G401 (cell line): ENCODE measurements around the gene HOTAIR. TPM values are rescaled to one million over a fixed set of nuclear protein-coding genes. Genes with fewer than 3 reads are reported as not detected.

Source experiments
- DNase-seq: peaks from one replicate; pipeline ENCODE4 v3.0.0-alpha.2; 2015; ENCODE audit warnings: low spot score
- in situ Hi-C: cut with HindIII; loops from 2 replicates; pipeline ENCODE4 v1.10.0; 2016; ENCODE audit warnings: low sequenced_read_pairs, mixed read lengths
- total RNA-seq: library from RNA; depleted of rRNA; stranded (reverse); fragments of >200 nt; shearing (Covaris generic); gene quantifications from 2 replicates; pipeline ENCODE4 v1.2.3, GENCODE V29; 2014

Gene HOTAIR
- total RNA-seq, 1 experiment from 2014 or later = 4.1 TPM

GRCh38 chr12:53980104-53980801 lies 5.5 kb upstream of the HOTAIR start:
- in situ Hi-C loops = no loop called here
- DNase-seq = no peak

DNA sequence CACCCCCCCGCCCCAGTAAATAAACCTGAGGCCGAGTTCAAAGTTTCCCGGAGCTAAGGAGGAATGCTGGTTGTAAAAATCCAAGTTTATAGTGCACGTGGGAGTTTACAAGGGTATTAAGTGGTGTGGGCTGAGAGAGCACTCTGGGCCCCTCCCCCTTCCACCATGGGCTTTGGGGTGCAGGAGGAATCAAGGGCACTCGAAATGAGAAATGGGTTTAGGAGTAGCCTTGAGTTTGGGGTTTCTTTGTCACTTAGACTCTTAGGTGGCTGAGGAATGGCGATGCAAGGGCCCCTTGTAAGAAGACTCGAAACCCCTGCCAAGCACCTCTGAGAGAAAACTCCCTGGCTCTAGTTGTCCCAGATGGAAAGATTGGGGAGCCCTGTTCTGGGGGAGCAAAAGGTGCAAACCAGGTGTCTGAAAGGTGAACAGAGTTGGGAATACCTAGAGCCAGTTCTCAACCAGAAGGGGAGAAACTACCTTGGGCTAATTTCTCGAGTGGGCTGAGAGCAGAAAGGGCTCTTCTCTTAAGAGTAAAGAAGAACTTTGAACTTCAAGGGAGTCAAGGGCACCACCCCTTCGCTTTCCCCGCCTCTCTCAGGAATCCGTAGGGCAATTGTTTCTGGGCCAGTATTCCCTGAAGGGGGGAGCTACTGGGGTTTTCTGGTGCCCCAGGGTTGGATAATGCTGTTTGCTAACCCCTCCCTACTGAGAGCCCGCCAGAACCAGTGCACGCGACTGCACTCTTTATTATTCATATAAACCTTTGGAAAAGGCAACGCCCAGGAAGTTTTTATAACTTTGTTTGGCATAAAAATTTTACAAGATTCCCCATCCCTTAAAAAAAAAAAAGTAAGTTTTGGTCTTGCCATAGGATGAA lies 4.0 kb upstream of the HOTAIR start:
- no peak for DNase-seq
- in situ Hi-C loops = no loop called here

DNA sequence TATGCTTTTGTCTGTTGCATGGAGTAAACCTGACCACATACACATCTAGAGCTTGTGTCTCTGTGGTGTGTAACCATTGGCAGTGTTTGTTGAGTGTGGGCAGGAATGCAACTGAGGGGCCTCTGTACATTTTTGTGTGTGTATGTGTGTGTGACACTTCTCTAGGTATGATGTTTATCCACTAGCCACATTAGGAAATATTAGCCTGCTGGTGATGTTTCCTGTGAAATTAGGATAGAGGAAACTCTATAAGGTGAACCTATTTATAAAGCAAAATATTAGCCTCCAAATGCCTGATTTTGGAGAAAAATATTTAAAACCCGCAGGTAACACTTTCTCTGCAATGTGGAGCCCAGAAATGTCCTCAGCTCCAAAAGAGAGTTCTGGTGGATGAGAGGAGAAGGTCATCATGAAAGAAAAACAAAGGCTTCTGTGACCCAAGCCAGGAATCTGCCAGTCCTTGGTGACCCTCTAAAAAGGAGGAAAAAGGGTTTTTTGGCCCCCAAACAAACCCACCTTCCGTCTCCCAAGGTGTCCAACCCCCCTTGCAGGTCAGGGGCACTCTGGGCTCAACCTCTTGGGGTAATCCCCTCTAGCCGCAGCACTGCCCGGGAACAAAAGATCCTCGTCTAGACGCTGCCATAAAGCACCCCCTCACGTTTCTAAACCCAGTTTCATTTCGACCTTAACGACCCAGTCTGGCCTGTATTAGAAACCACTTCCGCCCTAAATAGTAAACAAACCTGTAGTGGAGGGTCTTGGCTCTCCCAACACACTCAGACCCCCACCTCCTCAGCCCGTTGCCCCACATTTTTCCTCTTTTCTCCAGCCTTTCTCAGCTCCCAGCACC lies 3.1 kb upstream of the HOTAIR start:
- in situ Hi-C loops = no loop called here

GRCh38 chr12:53976823-53977595 lies 2.3 kb upstream of the HOTAIR start:
- no peak for DNase-seq
- in situ Hi-C loops = no loop called here

More for the DNA sequence above, 3.1 kb upstream of the HOTAIR start:
- no peak for DNase-seq

DNA sequence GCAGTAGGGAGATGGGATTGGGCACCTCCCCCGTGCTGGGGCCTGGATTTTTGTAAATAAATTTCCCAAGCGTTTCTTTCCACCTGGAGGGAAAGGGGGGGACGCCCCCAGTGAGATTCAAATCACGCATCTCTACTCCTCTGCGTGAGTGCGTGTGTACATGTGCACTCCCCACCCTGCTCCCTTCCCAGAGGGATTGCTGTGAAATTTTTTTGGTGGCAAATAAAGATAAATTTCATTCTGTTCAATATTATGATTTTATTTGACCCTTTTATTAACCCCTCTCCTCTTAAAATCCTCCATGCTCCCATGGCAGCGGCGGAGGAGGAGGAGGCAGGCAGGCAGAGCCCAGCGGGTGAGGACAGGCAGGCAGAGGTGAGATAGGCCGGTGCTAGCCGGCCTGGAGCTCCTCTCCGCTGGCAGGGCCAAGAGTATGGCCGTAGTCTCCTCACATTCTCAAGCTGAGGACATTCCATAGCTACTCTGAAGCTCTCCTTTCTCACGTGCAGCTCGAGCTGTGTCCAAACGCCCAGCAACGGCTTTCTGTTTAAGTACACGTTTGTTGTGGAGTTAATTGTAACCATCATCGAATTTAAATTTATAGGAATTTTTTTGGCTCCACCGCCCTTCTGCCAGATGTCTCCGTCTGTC lies 1.5 kb upstream of the HOTAIR start:
- DNase-seq = no peak
- in situ Hi-C loops = no loop called here

GRCh38 chr12:53975479-53976152 lies 862 bp upstream of the HOTAIR start:
- DNase-seq = no peak
- in situ Hi-C loops = no loop called here

GRCh38 chr12:53975064-53975471 lies 314 bp upstream of the HOTAIR start:
- in situ Hi-C loops = no loop called here
- no peak for DNase-seq

- in situ Hi-C loops = no loop called here
- no peak for DNase-seq
Measured at GRCh38 chr12:53973236-53974042, 1.3 kb downstream of the HOTAIR start.

- in situ Hi-C loops = no loop called here
Measured at GRCh38 chr12:53972722-53973235, 2.0 kb downstream of the HOTAIR start, which contains the start of gene HOXC11. Gene HOXC11, plus strand, starts transcription at chr12:53973126. Its CDS starts 116 bp downstream, at chr12:53973242.

DNA sequence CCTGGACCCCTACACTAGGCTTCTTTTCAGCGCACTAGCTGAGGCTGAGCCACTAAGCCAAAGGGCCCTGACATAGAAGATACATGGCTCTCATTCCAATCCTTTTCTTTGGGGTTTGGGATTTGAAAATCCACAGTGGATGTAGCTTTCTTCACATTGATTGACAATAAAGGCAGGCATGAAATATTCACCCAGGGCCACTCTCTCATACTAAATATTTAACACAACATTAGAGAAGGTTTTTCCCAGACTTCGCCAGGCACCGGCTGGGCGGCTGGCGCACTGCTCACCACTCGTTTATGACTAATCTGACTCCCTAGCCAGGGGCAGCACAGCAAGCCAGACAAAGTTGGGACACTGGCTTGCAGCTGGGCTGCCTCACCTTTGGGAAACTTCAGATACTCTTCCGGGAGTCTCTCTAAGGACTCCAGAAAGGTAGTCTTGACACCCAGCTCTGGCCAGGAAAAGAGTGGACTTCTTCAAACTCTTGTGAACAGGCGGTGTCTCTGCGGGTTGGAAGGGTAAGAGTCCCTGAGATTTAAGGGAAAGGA lies 2.5 kb downstream of the HOTAIR start:
- DNase-seq = no peak
- in situ Hi-C loops = no loop called here

More at GRCh38 chr12:53972722-53973235, 2.0 kb downstream of the HOTAIR start, which contains the start of gene HOXC11:
- DNase-seq = no peak

- no peak for DNase-seq
- in situ Hi-C loops = no loop called here
Measured at GRCh38 chr12:53971686-53972085, 3.1 kb downstream of the HOTAIR start.

GRCh38 chr12:53971129-53971528 lies 3.6 kb downstream of the HOTAIR start:
- in situ Hi-C loops = no loop called here
- no peak for DNase-seq

DNA sequence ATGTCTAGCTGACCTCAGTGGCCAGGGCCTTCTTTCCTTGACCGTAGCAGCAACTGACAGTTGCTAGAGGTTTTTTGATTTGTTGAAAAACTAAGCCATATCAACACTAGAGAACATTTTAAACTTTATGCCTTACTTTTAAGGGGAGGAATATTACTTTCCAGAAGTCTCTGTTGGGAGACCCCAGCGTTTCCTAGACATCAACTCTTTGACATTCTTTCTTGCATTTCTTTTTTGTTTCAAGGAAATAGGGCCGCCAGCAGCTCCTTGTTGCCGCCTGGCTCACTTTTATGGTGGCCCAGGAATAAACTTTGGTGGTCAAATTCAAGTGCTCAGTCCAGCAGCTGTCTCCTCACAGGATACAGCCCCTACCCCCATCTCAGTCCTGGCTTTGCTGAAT lies 4.3 kb downstream of the HOTAIR start:
- in situ Hi-C loops = no loop called here
- DNase-seq = no peak

DNA sequence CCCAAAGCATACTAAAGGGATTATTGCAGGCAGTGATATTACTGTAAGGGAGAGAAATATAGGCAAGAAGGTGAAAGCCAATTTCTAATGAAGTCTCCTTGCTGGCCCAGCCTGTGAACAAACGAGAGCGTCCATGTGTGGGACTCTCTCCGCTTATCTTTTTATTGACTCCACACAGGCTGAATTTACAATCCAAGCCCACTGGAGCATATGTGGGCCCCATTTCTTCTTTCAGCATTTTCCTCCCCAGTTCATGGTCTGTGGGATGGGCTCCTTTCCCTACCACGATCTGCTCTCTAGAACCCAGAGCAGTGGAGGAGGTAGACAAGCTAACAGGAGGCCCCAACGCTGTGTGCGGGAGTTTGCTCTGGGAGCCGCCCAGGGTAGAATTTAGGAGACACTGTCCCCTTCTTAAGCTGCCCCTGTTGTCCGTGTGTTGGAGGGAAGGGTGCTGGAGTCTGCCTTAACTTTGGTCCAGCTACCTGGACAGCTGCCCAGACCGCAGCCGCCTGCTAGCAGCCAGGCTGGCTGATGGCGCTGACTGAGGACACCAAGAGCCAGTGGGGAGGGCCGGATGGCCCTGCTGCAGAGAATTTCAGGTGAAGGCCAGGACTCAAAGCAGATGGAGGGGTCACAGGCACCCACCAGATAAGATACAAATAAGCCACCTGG lies 5.0 kb downstream of the HOTAIR start:
- in situ Hi-C loops = no loop called here

DNA sequence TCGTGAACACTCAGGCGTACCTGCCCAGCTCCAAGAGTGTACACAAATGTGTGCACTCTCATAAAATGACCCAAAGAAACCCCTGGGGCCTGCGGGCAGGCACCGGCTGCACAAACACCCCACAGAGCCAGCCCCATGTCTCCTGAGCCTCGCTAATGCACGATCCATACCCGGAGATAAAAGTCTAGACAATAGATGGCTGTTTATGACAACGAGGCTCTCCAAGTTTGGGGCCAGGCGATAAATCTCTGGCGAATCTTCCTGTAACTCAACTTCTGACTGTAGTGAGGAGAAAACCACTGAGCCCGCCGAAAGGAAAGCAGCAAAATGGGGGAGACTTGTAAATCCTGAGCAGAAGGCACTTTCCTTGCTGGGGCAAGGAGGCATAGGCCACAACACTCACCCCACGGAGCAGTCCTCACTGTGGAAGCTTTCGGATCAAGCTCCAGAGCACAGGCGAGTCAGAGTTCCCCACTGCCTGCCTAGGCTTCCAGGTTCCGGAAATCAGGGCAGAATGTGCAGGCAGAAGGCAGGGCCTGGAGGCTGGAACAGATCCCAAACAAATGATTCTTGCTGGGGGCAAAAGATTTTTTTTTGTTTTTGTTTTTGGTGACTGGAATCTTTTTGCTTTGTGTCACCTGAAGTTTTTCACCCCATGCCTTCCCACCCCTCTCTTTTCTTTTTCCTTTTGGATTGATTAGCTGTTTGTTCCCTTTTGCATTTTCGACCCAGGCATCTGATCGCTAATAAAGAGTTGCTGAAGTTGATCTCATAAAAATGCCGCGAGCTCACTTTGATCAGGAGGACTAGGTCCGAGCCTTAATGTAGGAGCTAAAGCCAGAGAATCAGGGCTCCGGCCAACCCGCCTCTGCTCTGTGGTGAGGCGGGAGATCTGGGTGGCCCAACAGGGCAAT lies 6.3 kb downstream of the HOTAIR start:
- in situ Hi-C loops = no loop called here

More for the DNA sequence above, 5.0 kb downstream of the HOTAIR start:
- no peak for DNase-seq

More for the DNA sequence above, 6.3 kb downstream of the HOTAIR start:
- no peak for DNase-seq
